ENCODE data around the gene WDR76.

WDR76 gene

DNA sequence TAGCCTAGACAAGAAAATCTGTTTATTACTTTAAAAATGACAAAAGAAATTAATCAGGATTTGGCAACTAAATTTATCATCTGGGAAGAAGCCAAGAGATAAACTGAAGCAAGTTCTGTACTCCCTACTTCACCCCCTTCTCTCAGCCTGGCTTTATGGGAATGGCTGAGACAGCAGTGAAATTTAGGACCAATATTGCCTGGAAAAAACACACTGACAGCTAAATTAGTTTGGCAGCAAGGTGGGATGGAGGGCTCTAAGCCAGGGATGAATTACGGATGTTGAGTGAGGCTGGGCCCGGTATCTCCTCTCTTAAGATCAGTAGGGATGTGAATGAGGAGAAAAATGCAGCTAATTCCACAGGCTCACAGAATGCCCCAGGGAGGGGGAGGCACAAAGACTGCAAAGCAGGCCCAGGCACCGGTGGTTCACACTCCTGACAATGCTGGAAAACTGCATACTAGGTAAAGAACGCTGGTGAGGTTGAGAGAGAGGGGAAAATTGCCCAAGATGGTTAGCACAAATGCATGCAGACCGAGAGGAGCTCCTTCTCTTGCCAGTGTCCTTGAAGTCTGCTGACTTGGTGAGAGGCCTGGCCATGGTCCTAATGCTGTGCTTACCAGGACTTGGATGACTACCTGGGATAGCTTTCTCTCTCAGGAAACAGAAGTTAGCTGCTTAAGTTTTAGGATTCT lies 89.0 kb downstream of the WDR76 start:
- no peaks in the 10 kb centered on the region for H3K36me3 ChIP-seq (ENCODE audit: insufficient read depth, insufficient read length, low read length)
- TF ChIP-seq YY1 (IDR thresholded peaks at IDR 0.05; ENCODE audit: insufficient read depth, insufficient read length) = no peak
- TF ChIP-seq ZNF274 (IDR thresholded peaks at IDR 0.05; ENCODE audit: low read depth, low read length) = no peak
- TF ChIP-seq SUZ12 (IDR thresholded peaks at IDR 0.05; ENCODE audit: extremely low read depth, insufficient read depth, insufficient read length) = no peak
- H3K4me1 ChIP-seq (ENCODE audit: insufficient read depth, insufficient read length) = peaks cover 9% of the 10 kb centered on the region
- H3K9ac ChIP-seq (ENCODE audit: insufficient read length, low read depth) = no peak overlapping the region
- H3K9me3 ChIP-seq (ENCODE audit: insufficient read depth, low read length) = no peaks in the 10 kb centered on the region
- DNase-seq (ENCODE audit: low read depth, low spot score) = peak; percentile 11
- H3K27me3 ChIP-seq (ENCODE audit: insufficient read depth, insufficient read length) = no peaks in the 10 kb centered on the region
- H3K4me3 ChIP-seq (ENCODE audit: insufficient read length, low read depth) = no peak overlapping the region

DNA sequence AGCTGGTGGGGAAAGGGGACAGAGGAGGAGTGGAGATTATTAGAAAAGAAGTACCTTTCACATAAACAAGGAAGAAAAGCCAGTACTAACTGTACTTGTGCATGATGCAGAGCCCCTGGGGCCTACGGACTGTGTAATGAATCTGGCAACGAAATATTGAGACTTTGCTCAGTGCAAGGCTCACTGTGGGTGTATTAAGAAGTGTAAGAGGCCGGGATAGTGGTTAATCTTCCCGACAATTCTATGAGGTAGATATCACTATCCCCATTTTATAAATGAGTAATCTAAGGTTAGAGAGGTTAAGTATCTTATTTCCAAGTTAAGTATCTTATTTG lies 89.5 kb downstream of the WDR76 start:
- TF ChIP-seq YY1 (IDR thresholded peaks at IDR 0.05; ENCODE audit: insufficient read depth, insufficient read length) = no peak
- no peak for TF ChIP-seq ZNF274 (IDR thresholded peaks at IDR 0.05; ENCODE audit: low read depth, low read length)
- no peak for TF ChIP-seq SUZ12 (IDR thresholded peaks at IDR 0.05; ENCODE audit: extremely low read depth, insufficient read depth, insufficient read length)
- Histone ChIP-seq H3K36me3 (ENCODE audit: insufficient read depth, insufficient read length, low read length) (no peaks in the 10 kb centered on the region), H3K4me3 (ENCODE audit: insufficient read length, low read depth) (no peak overlapping the region), H3K4me1 (ENCODE audit: insufficient read depth, insufficient read length) (peaks cover 9% of the 10 kb centered on the region), H3K9ac (ENCODE audit: insufficient read length, low read depth) (no peak overlapping the region), H3K27me3 (ENCODE audit: insufficient read depth, insufficient read length) (no peaks in the 10 kb centered on the region), H3K9me3 (ENCODE audit: insufficient read depth, low read length) (no peaks in the 10 kb centered on the region)
- no peak for DNase-seq (ENCODE audit: low read depth, low spot score)
